B cell (primary cell): ENCODE data around the gene NRL. TPM values are rescaled to one million over a fixed set of nuclear protein-coding genes. Genes with fewer than 3 reads are reported as not detected.
A peak's percentile ranks its signal among the peaks of the same experiment; 100 is the strongest.

Experiments used
- ATAC-seq: fragments of 200-7000 bp; cut with Tn5 transposase; one replicate; pipeline ENCODE4 v1.10.0; 2021; ENCODE audit warnings: low read depth, mild to moderate bottlenecking, moderate number of reproducible peaks, moderate library complexity
- CTCF ChIA-PET: fragments of 350-600 bp; sonication (Branson Sonifier 250); formaldehyde crosslinking; loops from one replicate; lab custom pipeline; 2021; ENCODE audit warnings: antibody characterized with exemption, inconsistent platforms; lab: Charles Lee
- POLR2A ChIA-PET: fragments of 350-600 bp; sonication (Branson Sonifier 250); formaldehyde crosslinking; loops from one replicate; lab custom pipeline; 2021; ENCODE audit warnings: antibody characterized with exemption; lab: Charles Lee
- DNase-seq: peaks from one replicate; pipeline ENCODE4 v3.0.0; 2013
- H2AFZ ChIP-seq: 2 replicates; pipeline ENCODE4 v1.6.1; 2012; ENCODE audit warnings: mild to moderate bottlenecking, low read depth, low read length; ENCODE audit not compliant: insufficient read depth, poor library complexity, severe bottlenecking
- H3K27ac ChIP-seq, 2 donors: 1 replicate in 1 of 2; 2 replicates in 1 of 2; pipeline ENCODE4 v1.5.1; 2012 to 2013; ENCODE audit warnings: low read length in 2 of 2, mild to moderate bottlenecking in 2 of 2, moderate library complexity in 1 of 2
- H3K27me3 ChIP-seq, 4 experiments: fragments of 200-600 bp in 1 of 4; sonication (generic) in 1 of 4; replicated peaks in 1 of 4; 1 replicate in 2 of 4; 2 replicates in 2 of 4; pipeline versions ENCODE4 v1.6.1 to v1.7.0; 2013 to 2016; ENCODE audit warnings: low read length in 3 of 4, mild to moderate bottlenecking in 2 of 4, mixed read lengths in 1 of 4, moderate library complexity in 1 of 4; ENCODE audit not compliant: insufficient read depth in 4 of 4, control insufficient read depth in 3 of 4; ENCODE audit errors: control extremely low read depth in 1 of 4
- H3K36me3 ChIP-seq, 2 experiments: replicated peaks in 1 of 2; 1 replicate in 1 of 2; 2 replicates in 1 of 2; pipeline versions ENCODE4 v1.6.1 to v1.7.1; 2013; ENCODE audit warnings: low read length in 1 of 2; ENCODE audit not compliant: insufficient read depth in 2 of 2, control insufficient read depth in 1 of 2; ENCODE audit errors: control extremely low read depth in 1 of 2, extremely low read depth in 1 of 2
- H3K4me1 ChIP-seq, 2 donors: fragments of 200-600 bp in 1 of 2; sonication (generic) in 1 of 2; 1 replicate in 1 of 2; 2 replicates in 1 of 2; pipeline versions ENCODE4 v1.5.1 to v1.6.1; 2013 to 2017; ENCODE audit warnings: low read length in 2 of 2; ENCODE audit not compliant: control insufficient read depth in 2 of 2, insufficient read depth in 2 of 2
- H3K4me2 ChIP-seq: replicated peaks from 2 replicates; pipeline ENCODE3; 2012; ENCODE audit warnings: mild to moderate bottlenecking, low read depth, low read length; ENCODE audit not compliant: poor library complexity, severe bottlenecking
- H3K4me3 ChIP-seq, 5 experiments: fragments of 200-600 bp in 1 of 5; sonication (generic) in 1 of 5; 1 replicate in 3 of 5; 2 replicates in 2 of 5; pipeline versions ENCODE4 v1.5.1 to v1.7.0; 2011 to 2016; ENCODE audit warnings: low read length in 4 of 5, mild to moderate bottlenecking in 4 of 5, low read depth in 2 of 5, control low read depth in 1 of 5, moderate library complexity in 1 of 5; ENCODE audit not compliant: insufficient read depth in 1 of 5; ENCODE audit errors: control extremely low read depth in 1 of 5, extremely low read depth in 1 of 5
- H3K79me2 ChIP-seq: fragments of 200-600 bp; sonication (generic); one replicate; pipeline ENCODE4 v1.6.0; 2016; ENCODE audit warnings: low read length; ENCODE audit not compliant: control insufficient read depth, insufficient read depth
- H3K9ac ChIP-seq: fragments of 200-600 bp; sonication (generic); 2 replicates; pipeline ENCODE4 v1.6.1; 2017; ENCODE audit warnings: mild to moderate bottlenecking, low read length, moderate library complexity
- H3K9me3 ChIP-seq, 3 donors: one replicate each; pipeline versions ENCODE4 v1.6.1 to v1.7.1; 2013; ENCODE audit warnings: low read length in 2 of 3; ENCODE audit not compliant: control insufficient read depth in 2 of 3, insufficient read depth in 1 of 3; ENCODE audit errors: control extremely low read depth in 1 of 3
- H4K20me1 ChIP-seq: 2 replicates; pipeline ENCODE4 v1.6.0; 2012; ENCODE audit warnings: mild to moderate bottlenecking, low read length; ENCODE audit not compliant: insufficient read depth, control insufficient read depth, poor library complexity, severe bottlenecking
- H3K27ac Mint-ChIP-seq: one replicate; pipeline ENCODE4 v1.8.0; 2021; ENCODE audit warnings: mixed read lengths
- H3K27me3 Mint-ChIP-seq: one replicate; pipeline ENCODE4 v1.8.0; 2021; ENCODE audit warnings: mixed read lengths
- H3K4me1 Mint-ChIP-seq: one replicate; pipeline ENCODE4 v1.8.0; 2021; ENCODE audit warnings: mixed read lengths
- H3K4me3 Mint-ChIP-seq: one replicate; pipeline ENCODE4 v1.8.0; 2021; ENCODE audit warnings: mixed read lengths
- H3K9me3 Mint-ChIP-seq: one replicate; pipeline ENCODE4 v1.8.0; 2022; ENCODE audit warnings: mixed read lengths; ENCODE audit not compliant: insufficient read depth
- CTCF ChIP-seq: fragments of 200-600 bp; IDR thresholded peaks from one replicate; pipeline ENCODE4 v1.8.0; 2022; ENCODE audit warnings: antibody characterized with exemption, mild to moderate bottlenecking
- EZH2 ChIP-seq: IDR thresholded peaks from 2 replicates; pipeline ENCODE4 v1.6.1; 2012; ENCODE audit warnings: borderline replicate concordance, low read depth, mild to moderate bottlenecking, moderate library complexity, low read length; ENCODE audit not compliant: insufficient read depth, poor library complexity, severe bottlenecking
- WGBS: methylation state at CpG from one replicate; pipeline ENCODE4 v1.1.5; 2013; ENCODE audit warnings: missing lambda C conversion rate; ENCODE audit not compliant: insufficient coverage; 5-methylcytosine and 5-hydroxymethylcytosine counted together
- intact Hi-C: fragments of 100-400 bp; cut with micrococcal nuclease; formaldehyde crosslinking; loops from one replicate; pipeline ENCODE4 v1.10.0; 2022
- polyA plus RNA-seq: library from polyadenylated mRNA; depleted of rRNA; stranded (reverse); fragments of >200 nt; gene quantifications from 2 replicates; pipeline ENCODE4 v1.2.3, GENCODE V29; 2012
- total RNA-seq, 2 donors: library from RNA; stranded (reverse); fragments of 120-200 nt in 1 of 2; gene quantifications; 1 replicate in 1 of 2; 2 replicates in 1 of 2; pipeline versions ENCODE4 v1.2.3 to v1.2.4, GENCODE V29; 2013 to 2022

NRL gene
- total and polyA plus RNA-seq, 2 donors (not counting 1 experiment from before 2014, with no cell fraction given) = 7.0 to 8.8 TPM

- Histone ChIP-seq H3K4me2 (peak within 1 kb of the TSS; percentile 95), H4K20me1 (peaks cover 7% of the 10 kb centered on the region), H3K27me3 (no peaks in the 10 kb centered on the region), H3K4me3 (peak within 1 kb of the TSS; percentile 62 to 97 (median 89)), H3K36me3 (peaks cover 2 to 20% of the 10 kb centered on the region in 2 experiments), H2AFZ (peak within 1 kb of the TSS; percentile 92), H3K9me3 (no peaks in the 10 kb centered on the region), H3K79me2 (peaks cover 33% of the 10 kb centered on the region), H3K27ac (peak within 1 kb of the TSS; percentile 80 to 95), H3K4me1 (peaks cover 5 to 35% of the 10 kb centered on the region in 2 donors), H3K9ac (peak within 1 kb of the TSS; percentile 95)
- Mint-ChIP-seq H3K27ac (peak within 1 kb of the TSS; percentile 92), H3K4me3 (peak within 1 kb of the TSS; percentile 95), H3K27me3 (no peaks in the 10 kb centered on the region), H3K9me3 (no peaks in the 10 kb centered on the region), H3K4me1 (peaks cover 38% of the 10 kb centered on the region)
- peak; percentile 81 for DNase-seq
- TF ChIP-seq EZH2 = no peak
- TF ChIP-seq CTCF = peak; percentile 28
- under 1% methylated on average over 61 of the region's 68 CpGs for WGBS
- peak; percentile 66 for ATAC-seq
- ChIA-PET POLR2A (interaction anchor here (0.6 to 4.1 kb wide), 11 partner anchors 13 to 149 kb away, joined by 3 to 35 read pairs (median 7); partner anchors contain the start of genes DCAF11, IRF9, NRL and PSME1), CTCF (interaction anchor here (0.8 to 12.1 kb wide), 16 partner anchors 11 to 214 kb away, joined by 3 to 292 read pairs (median 5); partner anchors contain the start of genes CIDEB, DCAF11, EMC9 and IPO4)
- intact Hi-C loops = loop anchor here (1.0 to 5.0 kb wide), 5 partner anchors 13 to 527 kb away; partner anchors contain the start of genes AP1G2, DCAF11, NRL and PSME1
Observed at GRCh38 chr14:24093901-24094840, 20.6 kb downstream of the NRL start, which contains the start of gene PCK2. Gene PCK2 (plus strand): TSS chr14:24094311. CDS start chr14:24094406, 95 bp downstream.
